Lung (tissue), 12 donors: ENCODE data around the gene TTC28. TPM values are rescaled to one million over a fixed set of nuclear protein-coding genes. Genes with fewer than 3 reads are reported as not detected.

Experiments used
- ATAC-seq: fragments of 200-7000 bp; cut with Tn5 transposase; one replicate; pipeline ENCODE4 v1.9.1; 2020; ENCODE audit warnings: moderate number of reproducible peaks; ENCODE audit not compliant: insufficient read depth, low FRiP score
- DNase-seq, 3 donors: peaks; one replicate each; pipeline ENCODE4 v3.0.0-alpha.2; 2013 to 2017
- H3K27ac ChIP-seq, 2 donors: one replicate each; pipeline ENCODE4 v1.5.1; 2013; ENCODE audit warnings: mild to moderate bottlenecking in 2 of 2, moderate library complexity in 2 of 2, control low read depth in 1 of 2, inconsistent platforms in 1 of 2, low read depth in 1 of 2, low read length in 1 of 2
- H3K27me3 ChIP-seq, 3 donors: one replicate each; pipeline ENCODE4 v1.5.1; 2013; ENCODE audit warnings: low read length in 2 of 3; ENCODE audit not compliant: control insufficient read depth in 3 of 3, insufficient read depth in 3 of 3
- H3K36me3 ChIP-seq, 4 donors: one replicate each; pipeline ENCODE4 v1.5.1; 2013; ENCODE audit warnings: low read length in 4 of 4, mild to moderate bottlenecking in 1 of 4, moderate library complexity in 1 of 4; ENCODE audit not compliant: control insufficient read depth in 4 of 4, insufficient read depth in 4 of 4
- H3K4me1 ChIP-seq, 5 donors: one replicate each; pipeline ENCODE4 v1.5.1; 2013; ENCODE audit warnings: low read length in 5 of 5, mild to moderate bottlenecking in 2 of 5, moderate library complexity in 1 of 5; ENCODE audit not compliant: control insufficient read depth in 5 of 5, insufficient read depth in 5 of 5
- H3K4me3 ChIP-seq: one replicate; pipeline ENCODE4 v1.5.1; 2013; ENCODE audit warnings: mild to moderate bottlenecking, control low read depth, moderate library complexity
- H3K9ac ChIP-seq, 2 donors: one replicate each; pipeline ENCODE4 v1.5.1; 2013; ENCODE audit warnings: low read length in 2 of 2, control low read depth in 1 of 2; ENCODE audit not compliant: insufficient read depth in 1 of 2
- H3K9me3 ChIP-seq, 4 donors: one replicate each; pipeline ENCODE4 v1.5.1; 2013; ENCODE audit warnings: low read length in 3 of 4, mild to moderate bottlenecking in 1 of 4, moderate library complexity in 1 of 4; ENCODE audit not compliant: control insufficient read depth in 4 of 4, insufficient read depth in 3 of 4
- WGBS, 2 donors: extraction: QIAGEN DNeasy Blood & Tissue Kit; methylation state at CpG; one replicate each; pipeline ENCODE4 v1.1.7; 2013; 5-methylcytosine and 5-hydroxymethylcytosine counted together
- polyA plus RNA-seq, 2 donors: library from polyadenylated mRNA; stranded (reverse); fragments of 200-250 nt; gene quantifications; one replicate each; pipeline ENCODE4 v1.2.1, GENCODE V29; 2013
- total RNA-seq, 2 donors: library from RNA; depleted of rRNA in 1 of 2; stranded (reverse); fragments of >200 nt in 1 of 2; gene quantifications; one replicate each; pipeline ENCODE4 v1.2.1, GENCODE V29; 2014 to 2021
- TF ChIP-seq, protein P1 (sequence below): IDR thresholded peaks from 2 replicates; pipeline ENCODE4 v1.5.1; 2012; ENCODE audit warnings: mild to moderate bottlenecking; ENCODE audit errors: control extremely low read depth, extremely low read depth
- donor health status: control.
- donor health status: control.
- donor health status: Bipolar disorder and iron deficiency.
- donor health status: healthy.
- donor health status: DM: yes; HTN: yes; CAD: no.

TTC28 gene
- total and polyA plus RNA-seq, 4 donors = 4.7 to 72.2 (median 24.8) TPM

DNA sequence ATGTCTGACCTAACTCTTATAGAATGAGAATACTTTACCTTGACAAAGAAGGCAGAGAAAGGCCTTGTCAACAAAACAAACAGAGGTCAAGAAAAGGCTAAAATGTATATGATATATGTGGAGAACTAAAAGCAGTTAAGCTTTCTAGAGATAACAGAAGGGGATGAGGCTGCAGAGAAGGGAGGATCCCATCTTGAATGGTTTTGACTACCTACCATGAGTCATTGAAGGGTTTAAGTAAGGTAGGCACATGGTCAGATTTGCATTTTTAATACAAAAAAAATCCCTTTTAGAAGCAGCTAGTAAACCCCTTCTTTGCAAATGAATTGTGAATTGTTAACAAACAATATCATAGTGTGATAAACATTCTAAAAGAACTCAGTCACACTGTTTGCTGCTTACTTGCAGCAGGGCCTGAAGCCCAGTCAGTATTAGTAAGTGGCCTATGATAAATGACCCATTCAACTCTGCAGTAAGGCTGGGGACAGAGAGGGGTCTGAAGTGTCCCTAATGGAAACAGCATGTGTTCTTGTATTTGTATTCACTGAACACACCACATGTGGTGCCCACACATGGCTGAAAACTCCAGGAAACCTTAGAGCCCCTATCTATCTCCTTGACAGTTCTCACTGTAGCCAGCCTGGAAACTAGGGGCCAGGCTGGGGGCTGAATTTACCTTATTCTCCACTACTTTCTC lies 431.8 kb downstream of the TTC28 start:
- no peak for ATAC-seq
- H3K4me3 ChIP-seq = no peak overlapping the region
- no peak overlapping the region for H3K9ac ChIP-seq
- peak in 1 of 3 donors; percentile 55 for DNase-seq
- TF ChIP-seq, protein P1, sequence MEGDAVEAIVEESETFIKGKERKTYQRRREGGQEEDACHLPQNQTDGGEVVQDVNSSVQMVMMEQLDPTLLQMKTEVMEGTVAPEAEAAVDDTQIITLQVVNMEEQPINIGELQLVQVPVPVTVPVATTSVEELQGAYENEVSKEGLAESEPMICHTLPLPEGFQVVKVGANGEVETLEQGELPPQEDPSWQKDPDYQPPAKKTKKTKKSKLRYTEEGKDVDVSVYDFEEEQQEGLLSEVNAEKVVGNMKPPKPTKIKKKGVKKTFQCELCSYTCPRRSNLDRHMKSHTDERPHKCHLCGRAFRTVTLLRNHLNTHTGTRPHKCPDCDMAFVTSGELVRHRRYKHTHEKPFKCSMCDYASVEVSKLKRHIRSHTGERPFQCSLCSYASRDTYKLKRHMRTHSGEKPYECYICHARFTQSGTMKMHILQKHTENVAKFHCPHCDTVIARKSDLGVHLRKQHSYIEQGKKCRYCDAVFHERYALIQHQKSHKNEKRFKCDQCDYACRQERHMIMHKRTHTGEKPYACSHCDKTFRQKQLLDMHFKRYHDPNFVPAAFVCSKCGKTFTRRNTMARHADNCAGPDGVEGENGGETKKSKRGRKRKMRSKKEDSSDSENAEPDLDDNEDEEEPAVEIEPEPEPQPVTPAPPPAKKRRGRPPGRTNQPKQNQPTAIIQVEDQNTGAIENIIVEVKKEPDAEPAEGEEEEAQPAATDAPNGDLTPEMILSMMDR = no peak
- no peaks in the 10 kb centered on the region for H3K36me3 ChIP-seq
- H3K4me1 ChIP-seq = peaks cover 0 to 27% (median 0%) of the 10 kb centered on the region in 5 donors
- H3K27ac ChIP-seq = no peak overlapping the region
- no peaks in the 10 kb centered on the region for H3K27me3 ChIP-seq
- H3K9me3 ChIP-seq = no peaks in the 10 kb centered on the region

DNA sequence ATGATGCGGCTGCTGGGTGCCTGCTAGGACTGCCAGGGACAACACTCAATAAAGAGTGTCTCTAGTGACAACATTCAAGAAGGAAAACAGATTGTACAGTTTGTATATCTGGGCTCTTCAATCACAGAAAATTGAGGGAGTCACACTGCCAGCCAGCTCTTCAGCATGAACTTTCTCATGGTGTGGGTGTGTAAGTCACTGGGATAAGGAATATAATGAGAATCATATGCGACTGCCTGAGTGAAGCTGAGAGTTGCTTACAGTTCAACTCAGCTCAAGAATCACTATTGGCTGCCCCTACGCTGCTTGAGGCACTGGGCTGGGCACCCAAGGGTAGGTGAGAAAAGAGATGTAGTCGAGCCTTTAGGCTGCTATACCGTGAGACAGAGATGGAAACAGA lies 432.5 kb downstream of the TTC28 start:
- no peak overlapping the region for H3K9ac ChIP-seq
- H3K27ac ChIP-seq = no peak overlapping the region
- H3K4me1 ChIP-seq = peaks cover 0 to 27% (median 0%) of the 10 kb centered on the region in 5 donors
- ATAC-seq (no peak), DNase-seq (no peak)
- H3K9me3 ChIP-seq = no peaks in the 10 kb centered on the region
- H3K27me3 ChIP-seq = no peaks in the 10 kb centered on the region
- WGBS, 2 donors = 92% methylated on average over 5 of the region's 5 CpGs
- H3K36me3 ChIP-seq = no peaks in the 10 kb centered on the region
- TF ChIP-seq, protein P1 = no peak
- H3K4me3 ChIP-seq = no peak overlapping the region

DNA sequence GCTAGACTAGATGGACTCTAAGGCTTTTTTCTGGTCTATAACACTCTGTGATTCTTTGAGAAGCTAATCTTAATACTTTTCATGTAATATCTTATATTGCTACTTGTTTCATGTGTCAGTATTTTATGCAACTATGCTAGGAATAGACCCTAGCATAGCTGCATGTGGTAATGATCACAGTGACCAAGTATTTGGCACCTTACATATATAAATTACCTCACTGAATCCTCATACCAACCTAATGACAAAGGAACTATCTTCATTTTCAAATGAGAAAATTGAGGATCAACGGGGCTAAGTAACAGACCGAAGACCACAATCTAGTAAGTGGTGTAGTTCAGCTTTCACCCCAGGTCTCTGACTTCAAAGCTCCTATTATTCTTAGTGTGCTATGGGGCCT lies 433.2 kb downstream of the TTC28 start:
- no peaks in the 10 kb centered on the region for H3K27me3 ChIP-seq
- TF ChIP-seq, protein P1 = no peak
- DNase-seq (no peak), ATAC-seq (no peak)
- WGBS, 2 donors = 86 to 94% methylated on average over 2 of the region's 2 CpGs
- H3K4me3 ChIP-seq = no peak overlapping the region
- H3K36me3 ChIP-seq = no peaks in the 10 kb centered on the region
- H3K9me3 ChIP-seq = no peaks in the 10 kb centered on the region
- peaks cover 0 to 27% (median 0%) of the 10 kb centered on the region in 5 donors for H3K4me1 ChIP-seq
- no peak overlapping the region for H3K27ac ChIP-seq
- no peak overlapping the region for H3K9ac ChIP-seq
